GM12865 (cell line): ENCODE measurements around the gene KCNJ18.
"Not testable (repeated sequence)": the region's sequence is repeated elsewhere in the genome, so short reads cannot be mapped to it uniquely, and the experiment has no call there.

ENCODE experiments used
- DNase-seq: peaks from one replicate; pipeline ENCODE4 v3.0.0; 2010; ENCODE audit warnings: low read depth
- H3K4me3 ChIP-seq: 2 replicates; pipeline ENCODE4 v1.5.1; 2011; ENCODE audit warnings: mild to moderate bottlenecking, low read depth, low read length, control low read depth
- TF ChIP-seq, protein P1 (sequence below): IDR thresholded peaks from 2 replicates; pipeline ENCODE4 v1.5.1; 2011; ENCODE audit warnings: low read length, control low read depth, low read depth, inconsistent platforms; ENCODE audit not compliant: insufficient read depth; ENCODE audit errors: missing control alignments

Gene KCNJ18

DNA sequence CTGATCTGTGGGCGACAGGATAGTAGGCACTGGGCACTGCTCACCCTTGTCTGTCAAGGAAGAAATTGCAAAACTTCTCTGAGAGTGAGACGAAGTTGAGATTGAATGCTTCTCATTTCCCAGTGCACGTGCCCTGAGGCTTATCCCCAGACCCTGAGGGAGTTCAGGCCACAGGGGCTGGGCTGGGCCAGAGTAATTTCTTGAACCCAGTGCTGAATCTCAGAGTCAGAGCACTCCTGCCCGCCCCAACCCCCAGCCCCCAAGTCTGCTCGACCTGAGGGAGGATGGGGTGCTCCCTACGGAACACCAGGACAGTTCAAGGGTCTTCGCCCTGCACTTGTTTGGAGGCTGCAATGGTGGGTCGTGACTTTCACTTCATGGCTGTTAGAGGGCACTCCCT is 17.7 kb downstream of the KCNJ18 start:
- not testable (repeated sequence) for H3K4me3 ChIP-seq, DNase-seq

DNA sequence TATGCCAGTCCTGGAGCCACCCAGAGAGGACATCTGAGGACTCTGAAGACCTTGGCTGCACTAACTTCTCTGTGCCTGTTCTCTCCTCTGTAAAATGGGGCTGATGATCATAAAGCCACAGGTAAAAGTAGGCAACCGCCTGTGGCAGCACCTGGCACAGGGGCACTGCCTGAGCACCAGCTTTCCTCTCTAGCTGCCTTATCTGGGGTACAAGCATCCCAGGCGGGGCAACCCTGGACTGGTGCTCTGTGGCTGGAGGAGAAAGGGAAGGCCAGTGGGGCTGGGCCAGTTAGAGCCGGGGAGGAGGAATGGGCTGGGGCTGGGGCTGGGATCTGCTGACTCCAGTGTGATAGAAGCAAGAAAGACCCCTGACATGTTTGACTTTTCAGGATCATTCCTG is 18.2 kb downstream of the KCNJ18 start:
- DNase-seq, result not testable (repeated sequence)

DNA sequence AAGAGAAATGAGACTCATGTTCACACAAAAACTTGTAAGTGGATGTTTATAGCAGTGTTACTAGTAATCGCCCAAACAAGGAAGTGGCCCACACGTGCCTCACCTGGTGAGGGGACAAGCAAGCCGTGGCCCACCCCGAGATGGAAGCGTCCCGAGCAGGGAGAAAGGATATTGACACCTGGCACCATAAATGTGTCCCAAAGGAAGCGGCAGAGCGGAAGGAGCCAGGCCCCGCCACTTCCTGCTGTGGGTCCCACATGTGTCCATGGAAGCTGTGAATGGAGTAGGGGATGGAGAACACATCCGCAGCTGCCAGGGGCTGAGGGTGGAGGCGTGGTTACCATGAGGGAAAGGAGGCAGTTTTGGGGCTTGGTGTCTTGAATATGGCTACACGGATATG is 18.9 kb downstream of the KCNJ18 start:
- no peak for DNase-seq
- TF ChIP-seq, protein P1, sequence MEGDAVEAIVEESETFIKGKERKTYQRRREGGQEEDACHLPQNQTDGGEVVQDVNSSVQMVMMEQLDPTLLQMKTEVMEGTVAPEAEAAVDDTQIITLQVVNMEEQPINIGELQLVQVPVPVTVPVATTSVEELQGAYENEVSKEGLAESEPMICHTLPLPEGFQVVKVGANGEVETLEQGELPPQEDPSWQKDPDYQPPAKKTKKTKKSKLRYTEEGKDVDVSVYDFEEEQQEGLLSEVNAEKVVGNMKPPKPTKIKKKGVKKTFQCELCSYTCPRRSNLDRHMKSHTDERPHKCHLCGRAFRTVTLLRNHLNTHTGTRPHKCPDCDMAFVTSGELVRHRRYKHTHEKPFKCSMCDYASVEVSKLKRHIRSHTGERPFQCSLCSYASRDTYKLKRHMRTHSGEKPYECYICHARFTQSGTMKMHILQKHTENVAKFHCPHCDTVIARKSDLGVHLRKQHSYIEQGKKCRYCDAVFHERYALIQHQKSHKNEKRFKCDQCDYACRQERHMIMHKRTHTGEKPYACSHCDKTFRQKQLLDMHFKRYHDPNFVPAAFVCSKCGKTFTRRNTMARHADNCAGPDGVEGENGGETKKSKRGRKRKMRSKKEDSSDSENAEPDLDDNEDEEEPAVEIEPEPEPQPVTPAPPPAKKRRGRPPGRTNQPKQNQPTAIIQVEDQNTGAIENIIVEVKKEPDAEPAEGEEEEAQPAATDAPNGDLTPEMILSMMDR, result no peak
- no peak overlapping the region for H3K4me3 ChIP-seq

More for the DNA sequence above, 18.2 kb downstream of the KCNJ18 start:
- H3K4me3 ChIP-seq, result not testable (repeated sequence)

DNA sequence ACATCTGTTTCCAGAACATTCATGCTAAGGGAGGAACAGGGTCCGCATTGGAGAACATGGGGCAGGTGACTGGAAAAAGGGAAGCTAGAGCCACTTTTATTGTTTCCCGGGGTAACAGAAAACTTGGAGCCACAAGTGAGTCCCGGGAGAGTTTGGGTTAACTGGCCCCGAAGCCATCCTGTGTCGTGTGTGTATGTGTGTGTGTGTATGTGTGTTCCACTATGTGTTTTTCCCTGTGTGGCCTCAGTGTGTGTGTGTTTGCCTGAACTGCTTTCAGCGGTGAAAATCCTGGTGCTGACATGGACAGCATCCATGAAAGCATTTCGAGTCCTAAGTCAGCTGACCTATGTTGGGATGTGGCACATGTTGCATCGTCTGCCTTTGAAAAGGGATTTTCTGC is 20.7 kb downstream of the KCNJ18 start:
- not testable (repeated sequence) for DNase-seq, H3K4me3 ChIP-seq

DNA sequence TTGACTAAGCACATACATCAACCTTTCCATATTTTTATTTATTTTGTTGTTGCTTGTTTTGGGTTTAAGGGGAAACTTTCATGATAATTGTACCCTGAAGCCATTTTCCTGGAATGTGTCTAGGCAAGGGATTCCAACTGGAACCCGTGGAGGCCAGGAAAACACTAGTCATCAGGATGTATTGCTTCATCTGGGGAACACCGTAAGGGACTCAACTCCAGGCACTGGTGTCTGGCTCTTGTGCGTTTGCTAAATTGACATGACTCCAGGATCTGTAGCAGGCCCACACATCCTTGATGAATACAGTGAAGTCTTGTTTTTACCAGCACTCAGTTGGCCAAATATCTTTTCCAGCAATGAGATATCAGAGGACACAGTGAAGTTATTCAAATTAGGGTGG is 21.3 kb downstream of the KCNJ18 start:
- DNase-seq, H3K4me3 ChIP-seq: not testable (repeated sequence)

DNA sequence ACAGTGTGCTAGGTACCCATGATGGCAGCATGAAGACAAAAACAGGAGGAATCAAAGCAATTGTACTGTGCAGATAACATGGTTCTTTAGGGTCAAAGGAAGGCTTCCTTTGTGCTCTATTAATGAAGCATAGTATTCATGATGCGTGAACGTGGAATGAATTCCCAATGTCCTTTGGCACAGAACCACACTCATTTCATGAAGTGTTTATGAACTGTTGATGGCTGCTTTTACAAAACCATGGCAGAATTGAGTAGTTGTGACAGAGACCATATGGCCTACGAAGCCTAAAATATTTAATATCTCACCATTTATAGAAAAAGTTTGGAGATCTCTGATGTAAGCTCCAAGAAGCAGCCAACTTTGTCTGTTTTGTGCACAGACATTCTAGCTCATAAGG is 22.4 kb downstream of the KCNJ18 start:
- H3K4me3 ChIP-seq, DNase-seq: not testable (repeated sequence)

DNA sequence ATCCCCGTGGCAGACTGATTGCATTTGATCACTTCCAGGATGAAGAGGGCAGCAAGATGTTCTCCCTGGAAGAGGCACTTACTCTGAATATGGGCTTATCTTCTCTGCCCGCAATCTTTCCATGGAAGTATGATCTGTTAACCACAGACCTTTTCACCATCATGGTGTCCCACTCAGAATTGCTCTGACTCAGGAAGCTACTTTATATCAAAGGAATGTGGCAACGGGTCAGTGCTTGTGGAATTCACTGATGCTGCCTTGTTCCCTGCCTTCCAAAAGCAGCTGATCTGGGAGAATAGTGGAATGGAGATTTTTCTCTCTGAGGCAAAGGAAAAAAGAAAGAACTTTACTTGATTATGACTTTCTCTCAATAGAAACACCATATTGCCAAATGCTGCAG is 23.6 kb downstream of the KCNJ18 start:
- not testable (repeated sequence) for DNase-seq, H3K4me3 ChIP-seq

DNA sequence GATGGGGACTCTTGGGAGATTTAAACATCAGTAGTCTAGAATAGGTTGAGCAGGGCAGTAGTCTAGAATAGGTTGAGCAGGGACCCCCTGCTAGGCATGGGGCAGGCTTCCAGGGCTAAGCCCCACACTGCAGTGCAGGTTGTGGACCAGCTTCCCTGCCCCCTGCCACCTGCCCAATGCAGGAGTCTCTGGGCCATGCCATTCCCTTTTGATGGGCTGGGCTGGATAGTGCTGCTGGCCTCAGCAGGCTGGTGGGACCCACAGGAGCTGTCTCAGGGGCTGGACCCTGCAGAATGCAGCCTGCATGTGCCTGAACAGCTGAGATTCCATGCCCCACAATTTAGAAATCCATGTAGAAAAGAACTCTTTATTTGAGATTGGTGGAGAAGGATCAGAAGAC is 26.6 kb downstream of the KCNJ18 start:
- not testable (repeated sequence) for DNase-seq, H3K4me3 ChIP-seq

DNA sequence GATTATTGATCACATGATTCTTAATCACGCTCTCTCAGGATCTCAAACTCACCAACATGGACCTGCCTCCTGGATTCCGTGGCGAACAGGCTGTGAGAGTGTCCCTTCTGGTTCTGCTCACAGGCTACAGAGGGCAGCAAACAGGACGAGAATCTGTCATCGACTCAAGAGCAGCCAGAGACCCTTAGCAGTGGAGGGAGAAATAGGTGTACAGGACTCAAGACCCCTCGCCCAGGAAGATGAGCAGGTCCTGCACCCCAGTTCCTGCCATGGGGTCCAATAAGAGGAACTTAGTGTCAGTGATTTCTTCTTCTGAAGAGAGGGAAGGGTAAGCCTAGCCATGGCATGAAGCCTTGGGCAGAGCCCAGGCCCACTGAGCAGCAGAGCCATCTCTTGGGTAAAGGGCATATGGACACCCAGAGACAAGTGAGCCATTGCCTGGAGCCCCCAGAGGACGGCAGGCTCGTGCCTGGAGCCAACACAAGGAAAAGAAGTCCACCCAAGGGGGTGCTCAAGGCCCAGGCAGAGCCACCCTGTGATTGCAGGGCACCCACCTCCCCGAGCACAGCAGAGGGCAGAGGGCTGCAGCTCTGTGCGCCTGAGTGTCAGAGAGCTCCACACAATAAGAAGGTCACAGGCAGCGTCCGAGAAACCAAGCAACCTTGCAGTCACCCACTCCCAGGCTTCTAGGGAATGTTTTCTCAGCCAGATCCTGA is 27.3 kb downstream of the KCNJ18 start:
- not testable (repeated sequence) for DNase-seq, H3K4me3 ChIP-seq

DNA sequence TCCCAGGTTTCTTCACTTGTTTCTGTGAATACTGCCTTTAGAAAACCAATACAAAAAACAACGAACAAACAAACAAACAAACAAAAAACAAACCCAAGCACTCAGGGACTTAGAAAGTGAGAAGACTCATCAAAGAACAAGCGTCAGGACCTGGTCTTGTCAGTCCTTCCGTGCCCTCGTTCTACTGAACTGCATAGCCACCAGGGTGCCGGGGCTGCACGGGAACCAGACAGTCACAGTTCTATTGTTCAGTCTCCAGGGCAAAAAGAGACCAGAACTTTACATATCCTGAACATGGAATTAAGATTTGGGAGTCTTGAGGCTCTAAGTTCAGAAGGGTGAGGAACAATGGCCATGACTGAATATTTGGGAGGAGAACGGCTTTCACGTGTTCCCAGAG is 28.2 kb downstream of the KCNJ18 start:
- not testable (repeated sequence) for DNase-seq, H3K4me3 ChIP-seq

DNA sequence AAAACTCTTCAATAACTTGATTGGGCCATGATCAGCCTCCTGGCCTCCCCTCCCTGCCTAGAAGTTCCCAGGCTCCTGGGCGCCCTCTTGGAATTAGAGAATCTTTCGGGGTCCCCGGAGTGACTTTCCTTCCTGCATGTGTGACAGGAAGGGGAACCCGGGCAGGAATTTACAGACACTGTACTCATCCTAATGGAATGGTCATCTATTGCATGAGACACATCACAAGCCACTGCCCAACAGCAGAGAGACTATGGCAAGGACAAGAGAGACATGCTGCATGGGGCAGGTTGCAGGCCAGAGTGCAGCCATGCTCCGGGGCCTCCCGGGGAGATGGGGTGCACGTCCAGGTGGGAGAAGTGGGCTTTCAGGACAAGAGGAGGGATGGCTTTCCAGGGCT is 29.9 kb downstream of the KCNJ18 start:
- DNase-seq, H3K4me3 ChIP-seq: not testable (repeated sequence)

DNA sequence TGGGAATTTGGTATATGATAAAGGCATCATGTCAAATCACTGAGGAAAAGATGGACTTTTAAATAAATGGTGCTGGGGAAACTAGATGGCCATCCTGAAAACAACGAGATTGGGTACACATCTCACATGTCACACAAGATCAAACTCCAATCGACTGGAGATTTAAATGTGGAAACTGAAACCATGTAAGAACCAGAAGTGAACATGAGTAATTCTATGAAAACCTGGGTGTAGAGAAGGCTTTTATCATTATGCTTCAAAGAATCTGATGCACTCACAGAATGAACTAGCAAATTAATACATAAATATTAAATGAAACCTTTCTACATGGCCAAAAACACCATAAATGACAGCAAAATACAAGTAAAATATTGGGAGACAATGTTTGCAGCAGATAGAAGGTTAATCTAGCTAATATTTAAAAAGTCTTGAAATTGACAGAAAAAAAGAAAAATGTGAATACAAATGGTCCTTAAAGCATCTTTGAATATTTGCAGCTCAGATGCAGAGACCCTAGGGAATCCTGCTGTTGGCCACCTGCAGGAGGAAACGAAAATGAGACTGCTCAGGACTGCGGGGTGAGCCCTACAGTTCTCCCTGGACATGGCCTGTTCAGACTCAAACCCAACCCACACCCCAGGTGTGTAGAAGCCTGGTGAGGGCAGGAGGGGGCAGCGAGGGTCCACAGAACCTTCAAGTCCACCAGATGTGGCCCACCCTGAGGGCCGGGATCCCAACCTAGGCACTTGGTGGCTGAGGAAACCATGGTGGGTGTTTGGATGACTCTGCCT is 32.1 kb downstream of the KCNJ18 start:
- DNase-seq, H3K4me3 ChIP-seq: not testable (repeated sequence)

DNA sequence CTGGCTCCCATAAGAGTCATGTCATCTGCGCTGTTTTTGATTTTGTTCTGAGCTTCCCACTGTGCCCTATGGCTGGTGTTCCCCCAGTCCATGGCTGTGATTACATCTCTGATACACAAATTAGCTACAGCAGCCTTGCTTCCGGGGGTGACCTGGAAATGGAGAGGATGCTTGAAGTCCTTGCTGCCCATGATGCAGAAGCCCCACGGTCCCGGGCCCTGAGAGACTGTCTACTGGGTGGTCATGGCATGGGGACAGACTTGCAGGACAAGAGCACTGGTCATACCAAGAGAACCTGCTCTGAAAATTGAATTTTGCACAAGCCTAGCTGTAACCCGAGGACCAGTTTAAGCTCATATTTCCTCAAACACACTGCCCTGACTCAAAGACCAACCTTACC is 38.8 kb downstream of the KCNJ18 start:
- not testable (repeated sequence) for DNase-seq, H3K4me3 ChIP-seq

DNA sequence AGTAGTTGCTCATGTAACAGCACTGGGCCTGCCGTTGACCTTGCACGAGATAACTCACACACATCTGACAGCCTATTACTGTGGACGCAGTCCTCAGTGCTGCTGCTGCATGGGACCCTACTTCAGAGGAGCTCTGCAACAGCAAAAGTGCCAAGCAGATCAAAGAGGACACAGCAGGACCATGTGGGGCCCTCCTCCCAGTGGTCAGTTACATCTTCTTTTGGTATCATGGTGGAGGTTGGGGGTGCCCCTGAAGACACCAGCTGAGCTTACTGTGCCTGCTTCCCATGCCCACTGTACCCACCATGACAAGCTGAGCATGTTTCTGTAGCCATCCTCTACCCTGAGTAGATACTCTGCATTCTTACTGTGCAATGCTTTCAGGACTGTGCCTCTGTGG is 41.6 kb downstream of the KCNJ18 start:
- not testable (repeated sequence) for H3K4me3 ChIP-seq, DNase-seq

DNA sequence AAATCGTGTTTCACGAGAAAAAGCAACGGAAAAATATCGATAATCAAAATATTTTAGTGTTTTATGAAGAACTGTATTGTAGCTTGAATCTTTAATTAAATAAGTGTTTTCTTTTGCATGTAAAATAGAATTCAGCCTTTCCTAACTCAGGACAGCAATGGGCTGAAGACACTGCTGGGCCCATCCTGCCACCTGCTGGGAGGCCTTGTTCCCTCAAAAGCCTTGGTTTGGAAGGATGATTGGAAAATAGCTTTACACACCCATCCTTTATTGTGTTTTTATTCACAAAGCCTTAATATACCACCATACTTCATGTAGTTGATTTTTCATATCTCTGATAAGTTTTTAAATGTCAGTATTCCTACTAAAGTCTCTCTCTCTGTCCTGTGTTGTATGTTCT is 43.5 kb downstream of the KCNJ18 start:
- not testable (repeated sequence) for H3K4me3 ChIP-seq, DNase-seq

DNA sequence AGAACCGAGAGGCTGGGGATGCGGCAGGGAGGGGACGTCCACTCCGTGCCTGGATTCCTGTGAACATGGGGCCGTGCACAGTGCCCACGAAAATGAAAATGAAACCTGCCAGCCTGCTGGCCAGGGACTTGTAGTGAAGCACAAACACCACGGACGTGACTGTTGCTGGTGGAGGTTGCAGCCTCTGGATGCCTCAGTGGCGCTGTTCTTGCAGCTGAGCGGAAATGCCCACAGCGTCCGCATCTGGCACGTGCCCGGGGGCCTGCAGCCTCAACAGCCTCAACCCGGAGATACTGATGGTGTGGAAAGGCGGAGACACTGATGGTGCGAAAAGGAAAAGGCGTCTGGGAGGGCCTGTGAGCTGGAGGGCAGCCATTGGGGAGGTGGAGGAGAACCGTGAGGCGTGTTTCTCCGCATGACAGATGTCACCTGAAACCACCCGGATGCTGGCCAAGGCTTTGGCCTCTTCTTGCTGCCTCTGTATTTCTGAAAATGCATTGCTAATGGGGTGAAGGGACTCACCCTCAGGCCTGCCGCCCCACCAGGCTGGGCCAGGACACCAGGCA is 44.8 kb downstream of the KCNJ18 start:
- not testable (repeated sequence) for H3K4me3 ChIP-seq, DNase-seq

DNA sequence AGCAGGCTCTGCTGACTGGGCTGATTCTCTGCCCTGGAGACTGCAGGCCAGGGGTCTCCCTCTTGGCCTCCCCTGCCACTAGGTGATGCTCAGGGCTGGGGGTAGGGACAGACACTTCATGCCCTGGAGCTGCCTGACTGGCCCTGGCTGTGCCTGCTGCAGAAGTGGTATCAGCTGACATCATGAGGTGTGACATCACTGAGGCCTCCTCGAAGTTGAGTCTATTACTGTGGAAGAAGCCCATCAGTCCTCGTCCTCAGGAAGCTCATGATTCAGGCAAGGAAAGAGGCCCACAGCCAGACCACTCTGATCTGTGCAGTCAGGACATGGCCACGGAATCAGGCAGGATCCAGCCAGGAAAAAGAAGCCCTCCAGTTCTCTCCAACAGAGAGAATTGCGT is 45.9 kb downstream of the KCNJ18 start:
- H3K4me3 ChIP-seq, DNase-seq: not testable (repeated sequence)

DNA sequence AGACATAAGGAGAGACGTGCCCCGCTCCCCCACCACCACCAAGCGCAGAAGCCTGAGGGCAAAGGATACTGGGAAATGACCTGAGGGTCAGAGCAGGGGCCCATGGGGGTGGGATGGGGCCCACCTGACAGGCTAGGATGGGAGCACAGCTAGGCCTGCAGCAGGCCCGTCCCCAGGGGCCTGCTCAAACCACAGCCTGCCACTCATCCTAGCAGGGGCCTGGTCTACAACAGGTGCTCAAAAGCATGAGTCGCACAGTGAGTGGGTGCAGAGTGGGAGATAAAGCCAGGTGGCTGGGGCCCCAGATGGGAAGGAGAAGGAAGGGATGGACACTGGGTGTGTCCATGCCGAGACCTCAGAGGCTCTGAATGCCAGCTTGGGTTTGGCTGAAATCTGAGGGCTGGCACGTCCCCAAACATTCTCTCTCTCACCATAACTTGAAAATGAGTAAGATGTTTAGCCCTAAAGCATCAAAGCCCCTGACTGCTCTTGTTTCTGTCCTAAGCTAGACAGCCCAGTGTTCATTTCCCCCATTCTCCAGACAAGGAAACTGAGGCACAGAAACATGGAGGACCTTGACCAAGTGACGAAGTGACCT is 46.7 kb downstream of the KCNJ18 start:
- not testable (repeated sequence) for DNase-seq

More for the DNA sequence above, 46.7 kb downstream of the KCNJ18 start:
- not testable (repeated sequence) for H3K4me3 ChIP-seq
